ENCODE results near the gene FLVCR2. TPM values are rescaled to one million over a fixed set of nuclear protein-coding genes. Genes with fewer than 3 reads are reported as not detected.

Gene FLVCR2
- total and polyA plus RNA-seq, 2 experiments from 2014 or later: 1.8 to 1.9 TPM

GRCh38 chr14:75548544-75548943 lies 29.9 kb upstream of the FLVCR2 start:
- Histone ChIP-seq H3K27me3 (no peaks in the 10 kb centered on the region), H3K27ac (no peak overlapping the region), H3K4me3 (no peak overlapping the region), H3K9me3 (ENCODE audit: low read depth) (no peaks in the 10 kb centered on the region), H3K36me3 (no peaks in the 10 kb centered on the region), H3K4me1 (ENCODE audit: low read depth) (peaks cover 5% of the 10 kb centered on the region)
- TF ChIP-seq CTCF (IDR thresholded peaks at IDR 0.05; ENCODE audit: low read depth, low read length): no peak
- peak in 1 of 2 donors; percentile 83 for DNase-seq (ENCODE audit: low read depth in 1 of 2, low spot score in 1 of 2)

GRCh38 chr14:75549169-75549568 lies 29.3 kb upstream of the FLVCR2 start:
- Histone ChIP-seq H3K27me3 (no peaks in the 10 kb centered on the region), H3K27ac (no peak overlapping the region), H3K4me3 (no peak overlapping the region), H3K4me1 (ENCODE audit: low read depth) (peaks cover 5% of the 10 kb centered on the region), H3K36me3 (no peaks in the 10 kb centered on the region), H3K9me3 (ENCODE audit: low read depth) (no peaks in the 10 kb centered on the region)
- no peak for DNase-seq (ENCODE audit: low read depth in 1 of 2, low spot score in 1 of 2)
- no peak for TF ChIP-seq CTCF (IDR thresholded peaks at IDR 0.05; ENCODE audit: low read depth, low read length)

- DNase-seq (ENCODE audit: low read depth in 1 of 2, low spot score in 1 of 2): no peak
- Histone ChIP-seq H3K4me3 (no peak overlapping the region), H3K9me3 (ENCODE audit: low read depth) (no peaks in the 10 kb centered on the region), H3K27me3 (no peaks in the 10 kb centered on the region), H3K4me1 (ENCODE audit: low read depth) (peaks cover 5% of the 10 kb centered on the region), H3K27ac (no peak overlapping the region), H3K36me3 (no peaks in the 10 kb centered on the region)
- TF ChIP-seq CTCF (IDR thresholded peaks at IDR 0.05; ENCODE audit: low read depth, low read length): no peak
These were observed 27.4 kb upstream of the FLVCR2 start for GRCh38 chr14:75551021-75551420.

GRCh38 chr14:75553157-75553556 lies 25.3 kb upstream of the FLVCR2 start:
- Histone ChIP-seq H3K27ac (no peak overlapping the region), H3K4me1 (ENCODE audit: low read depth) (peaks cover 5% of the 10 kb centered on the region), H3K27me3 (no peaks in the 10 kb centered on the region), H3K36me3 (no peaks in the 10 kb centered on the region), H3K4me3 (no peak overlapping the region), H3K9me3 (ENCODE audit: low read depth) (no peaks in the 10 kb centered on the region)
- TF ChIP-seq CTCF (IDR thresholded peaks at IDR 0.05; ENCODE audit: low read depth, low read length): no peak
- DNase-seq (ENCODE audit: low read depth in 1 of 2, low spot score in 1 of 2): no peak

GRCh38 chr14:75553761-75554364 lies 24.6 kb upstream of the FLVCR2 start:
- Histone ChIP-seq H3K36me3 (no peaks in the 10 kb centered on the region), H3K27ac (no peak overlapping the region), H3K4me3 (no peak overlapping the region), H3K4me1 (ENCODE audit: low read depth) (peaks cover 5% of the 10 kb centered on the region), H3K9me3 (ENCODE audit: low read depth) (no peaks in the 10 kb centered on the region), H3K27me3 (no peaks in the 10 kb centered on the region)
- TF ChIP-seq CTCF (IDR thresholded peaks at IDR 0.05; ENCODE audit: low read depth, low read length): no peak
- DNase-seq (ENCODE audit: low read depth in 1 of 2, low spot score in 1 of 2): no peak

Data from cardiac muscle cell (in vitro differentiated cells and primary cell).